ENCODE measurements around the gene TDP1. TPM values are rescaled to one million over a fixed set of nuclear protein-coding genes. Genes with fewer than 3 reads are reported as not detected.
A peak's percentile ranks its signal among the peaks of the same experiment; 100 is the strongest.

TDP1 gene
- total and polyA plus RNA-seq, 2 donors (not counting 1 experiment from before 2014, with no cell fraction given): 20.5 to 55.9 TPM

GRCh38 chr14:89956661-89957009, 908 bp downstream of the TDP1 start:
- no peaks in the 10 kb centered on the region for H3K27me3 Mint-ChIP-seq

More at GRCh38 chr14:89956661-89957009, 908 bp downstream of the TDP1 start:
- Histone ChIP-seq H3K4me2 (replicated peaks; ENCODE audit: low read depth, low read length, poor library complexity, severe bottlenecking) (peak overlapping the region; percentile 93), H3K36me3 (replicated peaks in 1 of 2; ENCODE audit: control extremely low read depth in 1 of 2, control insufficient read depth in 1 of 2, extremely low read depth in 1 of 2, insufficient read depth in 2 of 2, low read length in 1 of 2) (peaks cover 0 to 13% of the 10 kb centered on the region in 2 experiments), H4K20me1 (ENCODE audit: control insufficient read depth, insufficient read depth, low read length, poor library complexity, severe bottlenecking) (peaks cover 18% of the 10 kb centered on the region), H2AFZ (ENCODE audit: insufficient read depth, low read depth, low read length, poor library complexity, severe bottlenecking) (peak overlapping the region; percentile 94), H3K27ac (ENCODE audit: low read length in 2 of 2) (peak overlapping the region; percentile 99), H3K4me3 (ENCODE audit: control extremely low read depth in 1 of 5, extremely low read depth in 1 of 5, insufficient read depth in 1 of 5, low read depth in 2 of 5, low read length in 4 of 5) (peak overlapping the region; percentile 54 to 94 (median 81)), H3K79me2 (ENCODE audit: control insufficient read depth, insufficient read depth, low read length) (peaks cover 33% of the 10 kb centered on the region), H3K9me3 (ENCODE audit: control extremely low read depth in 1 of 3, control insufficient read depth in 2 of 3, insufficient read depth in 1 of 3, low read length in 2 of 3) (peaks cover 0 to 9% (median 6%) of the 10 kb centered on the region in 3 donors), H3K27me3 (replicated peaks in 1 of 4; ENCODE audit: control extremely low read depth in 1 of 4, control insufficient read depth in 3 of 4, insufficient read depth in 4 of 4, low read length in 3 of 4) (no peaks in the 10 kb centered on the region), H3K9ac (ENCODE audit: low read length) (peak overlapping the region; percentile 98), H3K4me1 (ENCODE audit: control insufficient read depth in 2 of 2, insufficient read depth in 2 of 2, low read length in 2 of 2) (peaks cover 20 to 22% of the 10 kb centered on the region in 2 donors)
- DNase-seq (no peak), ATAC-seq (ENCODE audit: low read depth) (no peak)
- Mint-ChIP-seq H3K4me1 (peaks cover 50% of the 10 kb centered on the region), H3K27ac (peak overlapping the region; percentile 100), H3K4me3 (peak overlapping the region; percentile 99), H3K9me3 (ENCODE audit: insufficient read depth) (no peaks in the 10 kb centered on the region)
- ChIA-PET POLR2A (interaction anchor here (0.6 to 1.5 kb wide), 3 partner anchors 371 to 427 kb away, joined by 3 to 10 read pairs (median 3); no protein-coding TSS in a partner anchor), CTCF (interaction anchor here (0.7 to 3.4 kb wide), 4 partner anchors 16 to 835 kb away, joined by 3 to 20 read pairs (median 8); no protein-coding TSS in a partner anchor)
- intact Hi-C loops (cut with micrococcal nuclease): loop anchor here (1.0 to 10.0 kb wide), 7 partner anchors 300 to 1964 kb away; partner anchors contain the start of genes EML5, GALC, GPR65 and PSMC1
- WGBS (ENCODE audit: insufficient coverage): 34% methylated on average over 9 of the region's 15 CpGs
- TF ChIP-seq EZH2 (IDR thresholded peaks at IDR 0.05; ENCODE audit: borderline replicate concordance, insufficient read depth, low read depth, low read length, poor library complexity, severe bottlenecking) (no peak), CTCF (IDR thresholded peaks at IDR 0.05) (no peak)

All from B cell (primary cell).